ENCODE results near the gene TRIP12. TPM values are rescaled to one million over a fixed set of nuclear protein-coding genes. Genes with fewer than 3 reads are reported as not detected.

The TRIP12 gene
- total and polyA plus RNA-seq, 2 of the 8 experiments (the other 6 are each of a cell fraction or from before 2014, with no cell fraction given): 23.1 to 174 TPM

- Histone ChIP-seq H3K18ac (ENCODE audit: extremely low read depth, low read length) (no peak overlapping the region), H3K79me2 (ENCODE audit: control insufficient read depth in 1 of 2, insufficient read depth in 2 of 2, low read length in 2 of 2) (no peaks in the 10 kb centered on the region; a peak in 1 of 4 replicates), H3K4me1 (replicated peaks in 1 of 4; ENCODE audit: control insufficient read depth in 3 of 4, insufficient read depth in 4 of 4, low read length in 3 of 4) (no peaks in the 10 kb centered on the region), H3K4me2 (ENCODE audit: insufficient read depth in 1 of 2, low read depth in 2 of 2, low read length in 2 of 2) (no peak overlapping the region), H2BK12ac (ENCODE audit: low read depth, low read length) (no peak overlapping the region), H2AK5ac (ENCODE audit: low read depth, low read length) (no peak overlapping the region), H3K9me3 (ENCODE audit: insufficient read depth in 2 of 2, low read depth in 1 of 2, low read length in 1 of 2) (no peaks in the 10 kb centered on the region), H4K8ac (ENCODE audit: extremely low read depth, insufficient read depth, low read length) (no peak overlapping the region), H4K5ac (ENCODE audit: insufficient read length, low read depth, low read length) (no peak overlapping the region), H2BK15ac (ENCODE audit: low read length) (no peak overlapping the region), H3K27ac (ENCODE audit: low read depth, low read length) (no peak overlapping the region), H4K91ac (replicated peaks; ENCODE audit: insufficient read length, low read length) (no peak overlapping the region), H2BK5ac (ENCODE audit: low read depth, low read length) (no peak overlapping the region), H2BK120ac (replicated peaks; ENCODE audit: low read depth, low read length) (no peak overlapping the region), H3K23me2 (ENCODE audit: low read depth, low read length) (no peaks in the 10 kb centered on the region), H3K36me3 (ENCODE audit: control insufficient read depth in 2 of 4, insufficient read depth in 4 of 4, low read length in 3 of 4) (peaks cover 0 to 36% (median 3%) of the 10 kb centered on the region in 4 experiments; a peak in 3 of 8 replicates), H3K79me1 (ENCODE audit: low read depth, low read length) (no peaks in the 10 kb centered on the region), H2AFZ (ENCODE audit: low read length) (no peak overlapping the region), H3K9ac (replicated peaks in 1 of 4; ENCODE audit: extremely low read depth in 1 of 4, low read depth in 3 of 4, low read length in 3 of 4) (no peak overlapping the region), H3K4me3 (ENCODE audit: extremely low read depth in 1 of 4, insufficient read depth in 2 of 4, low read depth in 3 of 4, low read length in 4 of 4) (no peak overlapping the region), H3K4ac (replicated peaks; ENCODE audit: insufficient read length, low read depth, low read length) (no peak overlapping the region), H4K20me1 (replicated peaks in 1 of 2; ENCODE audit: control insufficient read depth in 1 of 2, insufficient read depth in 2 of 2, low read length in 2 of 2) (peaks cover 0 to 1% of the 10 kb centered on the region in 2 experiments), H3K27me3 (replicated peaks in 1 of 4; ENCODE audit: control insufficient read depth in 3 of 4, extremely low read depth in 1 of 4, insufficient read depth in 3 of 4, low read length in 3 of 4) (no peaks in the 10 kb centered on the region), H3K56ac (replicated peaks; ENCODE audit: insufficient read length, low read depth, low read length) (no peak overlapping the region), H3K14ac (ENCODE audit: insufficient read length) (no peak overlapping the region), H3K23ac (ENCODE audit: insufficient read length) (no peak overlapping the region), H2BK20ac (ENCODE audit: low read length) (no peak overlapping the region)
- WGBS, 2 experiments (ENCODE audit: extremely low coverage in 1 of 2, insufficient coverage in 1 of 2, insufficient read length in 1 of 2, insufficient replicate concordance in 2 of 2, low coverage in 1 of 2, low lambda C conversion rate in 2 of 2, missing lambda C conversion rate in 1 of 2): 91% methylated on average over 3 of the region's 3 CpGs; no CpG with 5 or more reads in 1 of the 2 experiments
- POLR2A ChIA-PET (ENCODE audit: partially characterized antibody): no interaction called here
- CTCF ChIA-PET (ENCODE audit: partially characterized antibody): no interaction called here
- no peak for TF ChIP-seq CBX5 (IDR thresholded peaks at IDR 0.05; ENCODE audit: low read depth, low read length)
- no peak for TF ChIP-seq CTBP2 (IDR thresholded peaks at IDR 0.05; ENCODE audit: borderline replicate concordance, insufficient read depth, insufficient read length, low read length)
- no peak for TF ChIP-seq SP1 (IDR thresholded peaks at IDR 0.05; ENCODE audit: low read depth, low read length)
- TF ChIP-seq ATF3 (IDR thresholded peaks at IDR 0.05; ENCODE audit: insufficient read depth, low read depth, low read length): no peak
- no peak for TF ChIP-seq RFX5 (IDR thresholded peaks at IDR 0.05; ENCODE audit: borderline replicate concordance, low read depth, low read length)
- TF ChIP-seq SIX5 (IDR thresholded peaks at IDR 0.05; ENCODE audit: low read depth, low read length): no peak
- TF ChIP-seq CHD1 (IDR thresholded peaks at IDR 0.05; ENCODE audit: low read depth, low read length): no peak
- no peak for FAIRE-seq
- no peak for DNase-seq (ENCODE audit: low read depth in 1 of 2, low spot score in 2 of 2)
These were observed 89.9 kb downstream of the TRIP12 start for GRCh38 chr2:229831805-229832509.
